NCI-H1092 treated with DMSO at 0.1 percent for 48 hours (cell line): Measurements from ENCODE around the gene GRIN2D.
A peak's percentile ranks its signal among the peaks of the same experiment; 100 is the strongest.
"Not testable (repeated sequence)": the region's sequence is repeated elsewhere in the genome, so short reads cannot be mapped to it uniquely, and the experiment has no call there.

Experiments used
- DNase-seq: peaks from one replicate; lab custom pipeline; 2025; lab: John Stamatoyannopoulos, UW

GRIN2D gene

GRCh38 chr19:48371771-48372170, 21.7 kb upstream of the GRIN2D start:
- not testable (repeated sequence) for DNase-seq

GRCh38 chr19:48372904-48373303, 20.6 kb upstream of the GRIN2D start:
- peak; percentile 83 for DNase-seq

- no peak for DNase-seq
Measured at GRCh38 chr19:48373567-48373966, 19.9 kb upstream of the GRIN2D start.

GRCh38 chr19:48378194-48378570, 15.3 kb upstream of the GRIN2D start:
- no peak for DNase-seq

- DNase-seq = no peak
Measured at GRCh38 chr19:48379058-48379457, 14.4 kb upstream of the GRIN2D start.

- no peak for DNase-seq
Measured at GRCh38 chr19:48381178-48381950, 12.1 kb upstream of the GRIN2D start.

GRCh38 chr19:48382286-48382685, 11.2 kb upstream of the GRIN2D start:
- no peak for DNase-seq

GRCh38 chr19:48385461-48386087, 7.9 kb upstream of the GRIN2D start:
- DNase-seq = no peak

- DNase-seq = no peak
Measured at GRCh38 chr19:48386981-48387380, 6.5 kb upstream of the GRIN2D start.

- no peak for DNase-seq
Measured at GRCh38 chr19:48390188-48391099, 3.0 kb upstream of the GRIN2D start.

GRCh38 chr19:48391100-48392005, 2.1 kb upstream of the GRIN2D start, which contains the start of gene KDELR1:
TSS of gene KDELR1 (minus strand) at chr19:48391551. CDS start at chr19:48391358, 193 bp downstream.
- DNase-seq = peak; percentile 61

- not testable (repeated sequence) for DNase-seq
Measured at GRCh38 chr19:48392006-48392344, 1.5 kb upstream of the GRIN2D start.

GRCh38 chr19:48392860-48393558, 459 bp upstream of the GRIN2D start:
- DNase-seq = no peak

GRCh38 chr19:48394331-48395169, 1.1 kb downstream of the GRIN2D start:
- DNase-seq = no peak

- DNase-seq = no peak
Measured at GRCh38 chr19:48395170-48395455, 1.6 kb downstream of the GRIN2D start.

- no peak for DNase-seq
Measured at GRCh38 chr19:48395499-48395898, 2.0 kb downstream of the GRIN2D start.

- no peak for DNase-seq
Measured at GRCh38 chr19:48396016-48396823, 2.8 kb downstream of the GRIN2D start.

- DNase-seq = no peak
Measured at GRCh38 chr19:48396824-48397176, 3.3 kb downstream of the GRIN2D start.
